Activated CD8-positive, alpha-beta memory T cell treated with anti-CD3 and anti-CD28 coated beads, Interleukin-2, amount 10 ng/mL, durations not matched to agents 7 days and 5 days (primary cell): Measurements from ENCODE around the gene ZNF92. TPM values are rescaled to one million over a fixed set of nuclear protein-coding genes. Genes with fewer than 3 reads are reported as not detected.
"Not testable (repeated sequence)": the region's sequence is repeated elsewhere in the genome, so short reads cannot be mapped to it uniquely, and the experiment has no call there.

Experiments
- ATAC-seq: fragments of 150-1000 bp; cut with Tn5 transposase; one replicate; pipeline ENCODE4 v1.10.0; 2021; ENCODE audit warnings: moderate library complexity
- CTCF ChIA-PET: fragments of 350-600 bp; sonication (Branson Sonifier 250); formaldehyde crosslinking; loops from one replicate; lab custom pipeline; 2021; ENCODE audit warnings: antibody characterized with exemption; lab: Charles Lee
- DNase-seq: peaks from one replicate; pipeline ENCODE4 v3.0.0-alpha.2; 2020
- H3K27ac Mint-ChIP-seq: one replicate; pipeline ENCODE4 v1.8.0; 2021; ENCODE audit warnings: mild to moderate bottlenecking, mixed read lengths
- H3K27me3 Mint-ChIP-seq: one replicate; pipeline ENCODE4 v1.8.0; 2021; ENCODE audit warnings: mixed read lengths
- H3K36me3 Mint-ChIP-seq: one replicate; pipeline ENCODE4 v1.8.0; 2021; ENCODE audit warnings: mild to moderate bottlenecking, mixed read lengths
- H3K4me1 Mint-ChIP-seq: one replicate; pipeline ENCODE4 v1.8.0; 2021; ENCODE audit warnings: mixed read lengths
- H3K4me3 Mint-ChIP-seq: one replicate; pipeline ENCODE4 v1.8.0; 2021; ENCODE audit warnings: mild to moderate bottlenecking, moderate library complexity, mixed read lengths
- H3K9me3 Mint-ChIP-seq: one replicate; pipeline ENCODE4 v1.8.0; 2022; ENCODE audit warnings: low read depth, mixed read lengths
- total RNA-seq, 2 experiments: library from RNA; stranded (reverse); gene quantifications; one replicate each; pipeline ENCODE4 v1.2.3, GENCODE V29; 2021

Gene ZNF92
- total RNA-seq = 10 to 100 TPM; 16.0 to 17.0 TPM

DNA sequence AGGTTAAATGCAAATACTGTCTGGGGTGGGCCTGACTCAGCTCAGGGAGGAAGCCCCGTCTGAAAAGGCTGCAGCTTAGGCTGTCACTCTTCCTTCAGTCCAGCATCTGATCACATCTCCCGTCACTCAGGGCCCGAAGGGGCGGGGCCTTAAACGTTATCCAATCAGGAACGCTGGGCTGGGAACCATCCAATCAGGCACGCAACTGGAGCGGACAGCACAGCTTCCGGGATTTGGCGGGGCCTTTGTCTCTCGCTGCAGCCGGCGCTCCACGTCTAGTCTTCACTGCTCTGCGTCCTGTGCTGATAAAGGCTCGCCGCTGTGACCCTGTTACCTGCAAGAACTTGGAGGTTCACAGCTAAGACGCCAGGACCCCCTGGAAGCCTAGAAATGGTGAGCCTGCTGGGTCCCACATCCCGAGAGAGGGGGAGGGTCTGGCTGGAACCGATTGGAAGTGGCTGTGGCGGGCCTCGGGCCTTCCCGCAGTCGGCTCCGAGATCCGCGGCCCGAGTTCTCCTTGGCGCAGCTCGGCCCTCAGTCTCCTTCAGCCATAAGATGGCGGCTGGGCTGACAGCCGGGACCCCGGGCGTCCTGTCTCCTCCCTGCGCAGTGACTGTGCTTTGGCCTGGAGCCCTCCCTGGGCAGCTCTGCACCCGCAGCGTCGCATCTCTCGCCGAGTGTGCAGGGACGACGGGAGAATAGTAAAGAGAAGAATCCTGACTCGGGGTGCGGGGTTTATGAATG, at the start of gene ZNF92:
Gene ZNF92, plus strand, starts transcription at position 248 of the 744 bp plus-strand sequence. Its CDS starts 143 bp downstream, at position 391.
- Mint-ChIP-seq H3K4me1 (peaks cover 33% of the 10 kb centered on the region), H3K4me3 (peak within 1 kb of the TSS; percentile 94), H3K27me3 (no peaks in the 10 kb centered on the region), H3K9me3 (no peaks in the 10 kb centered on the region), H3K36me3 (peaks cover 32% of the 10 kb centered on the region), H3K27ac (peak within 1 kb of the TSS; percentile 90)
- ATAC-seq (peak; percentile 98), DNase-seq (peak; percentile 98)
- CTCF ChIA-PET = interaction anchor here (0.9 kb wide), 1 partner anchor 48 kb away, joined by 3 read pairs; no protein-coding TSS in a partner anchor

- Mint-ChIP-seq H3K36me3 (peaks cover 2% of the 10 kb centered on the region), H3K4me1 (peaks cover 4% of the 10 kb centered on the region), H3K27ac (no peak overlapping the region), H3K9me3 (no peaks in the 10 kb centered on the region), H3K4me3 (no peak overlapping the region), H3K27me3 (no peaks in the 10 kb centered on the region)
- DNase-seq = no peak
- no peak for ATAC-seq
- CTCF ChIA-PET = no interaction called here
Measured at GRCh38 chr7:65325793-65326432, 47.7 kb upstream of the ZNF92 start.

- no peaks in the 10 kb centered on the region for H3K36me3 Mint-ChIP-seq
- peaks cover 2% of the 10 kb centered on the region for H3K27me3 Mint-ChIP-seq
- no peaks in the 10 kb centered on the region for H3K4me1 Mint-ChIP-seq
- peaks cover 2% of the 10 kb centered on the region for H3K9me3 Mint-ChIP-seq
- ATAC-seq (no peak), DNase-seq (no peak)
- CTCF ChIA-PET = no interaction called here
- no peak overlapping the region for H3K4me3 Mint-ChIP-seq
- no peak overlapping the region for H3K27ac Mint-ChIP-seq
Measured at GRCh38 chr7:65338346-65338745, 35.3 kb upstream of the ZNF92 start.

GRCh38 chr7:65339257-65339656, 34.4 kb upstream of the ZNF92 start:
- CTCF ChIA-PET = no interaction called here
- Mint-ChIP-seq H3K4me1 (no peaks in the 10 kb centered on the region), H3K27ac (no peak overlapping the region), H3K27me3 (peaks cover 3% of the 10 kb centered on the region), H3K36me3 (no peaks in the 10 kb centered on the region), H3K9me3 (peaks cover 2% of the 10 kb centered on the region), H3K4me3 (no peak overlapping the region)
- DNase-seq (no peak), ATAC-seq (no peak)

DNA sequence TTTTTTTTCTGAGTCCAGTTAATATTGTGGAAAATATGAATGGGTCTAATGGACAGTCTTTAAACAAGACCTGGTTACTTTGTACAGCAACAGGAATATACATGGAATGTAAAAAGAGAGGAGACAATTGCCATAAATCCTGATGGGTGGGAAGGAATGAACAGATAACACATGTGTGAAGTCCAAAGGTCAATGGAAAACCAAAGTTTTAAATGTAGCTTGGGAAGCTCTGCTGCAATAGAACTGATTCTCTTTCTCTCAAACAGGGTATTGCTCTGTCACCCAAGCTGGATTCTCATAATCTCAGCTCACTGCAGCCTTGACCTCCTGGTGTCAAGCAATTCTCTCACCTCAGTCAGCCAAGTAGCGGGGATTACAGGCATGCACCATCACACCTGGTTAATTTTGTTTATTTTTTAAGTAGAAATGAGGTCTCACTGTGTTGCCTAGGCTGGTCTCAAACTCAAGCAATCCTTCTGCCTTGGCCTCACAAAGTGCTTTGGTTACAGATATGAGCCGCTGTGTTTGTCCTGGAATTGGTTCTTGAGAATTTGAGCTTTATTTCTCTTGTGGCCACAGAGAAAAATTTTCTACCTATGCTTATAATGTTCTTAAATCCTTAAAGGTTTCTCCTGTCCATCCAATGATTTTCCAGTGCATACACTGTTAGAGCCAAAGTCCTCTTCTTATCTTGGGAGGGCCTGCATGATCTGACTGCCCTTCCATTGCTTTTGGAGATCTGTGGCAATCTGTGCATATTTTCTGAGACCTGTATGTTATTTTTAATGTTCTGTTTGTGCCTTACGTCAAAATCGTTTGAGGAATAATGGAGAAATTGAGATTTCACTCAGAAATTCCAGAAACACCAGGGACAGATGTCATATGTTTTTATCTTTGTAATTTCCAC, 30.7 kb upstream of the ZNF92 start:
- ATAC-seq = no peak
- no peak overlapping the region for H3K4me3 Mint-ChIP-seq
- peaks cover 2% of the 10 kb centered on the region for H3K9me3 Mint-ChIP-seq
- no peaks in the 10 kb centered on the region for H3K4me1 Mint-ChIP-seq
- H3K27me3 Mint-ChIP-seq = peaks cover 6% of the 10 kb centered on the region
- CTCF ChIA-PET = no interaction called here
- no peak for DNase-seq
- H3K27ac Mint-ChIP-seq = no peak overlapping the region
- H3K36me3 Mint-ChIP-seq = no peaks in the 10 kb centered on the region

GRCh38 chr7:65344541-65344940, 29.1 kb upstream of the ZNF92 start:
- H3K4me1 Mint-ChIP-seq, DNase-seq, H3K4me3 Mint-ChIP-seq, H3K27ac Mint-ChIP-seq, CTCF ChIA-PET, H3K27me3 Mint-ChIP-seq, ATAC-seq, H3K9me3 Mint-ChIP-seq, H3K36me3 Mint-ChIP-seq: not testable (repeated sequence)

DNA sequence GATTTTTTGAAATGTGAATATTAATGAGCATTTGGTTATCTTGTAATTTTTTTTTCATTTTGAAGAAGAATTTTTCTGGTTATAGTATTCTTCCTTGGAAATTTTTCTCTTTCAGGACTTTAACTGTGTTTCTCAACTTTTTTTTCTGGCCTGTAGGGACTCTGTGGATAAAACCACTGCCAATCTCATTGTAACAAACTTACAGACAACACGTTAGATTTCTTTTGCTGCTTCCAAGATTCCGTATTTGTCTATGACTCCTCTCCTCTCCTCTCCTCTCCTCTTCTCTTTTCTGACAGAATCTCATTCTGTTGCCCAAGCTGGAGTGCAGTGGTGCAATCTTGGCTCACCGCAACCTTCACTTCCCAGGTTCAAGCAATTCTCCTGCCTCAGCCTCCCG, 19.4 kb upstream of the ZNF92 start:
- no peaks in the 10 kb centered on the region for H3K36me3 Mint-ChIP-seq
- H3K27me3 Mint-ChIP-seq = peaks cover 5% of the 10 kb centered on the region
- no peak for ATAC-seq
- DNase-seq = no peak
- H3K9me3 Mint-ChIP-seq = no peaks in the 10 kb centered on the region
- H3K4me3 Mint-ChIP-seq = no peak overlapping the region
- H3K4me1 Mint-ChIP-seq = no peaks in the 10 kb centered on the region
- CTCF ChIA-PET = no interaction called here
- no peak overlapping the region for H3K27ac Mint-ChIP-seq

- Mint-ChIP-seq H3K36me3 (no peaks in the 10 kb centered on the region), H3K4me1 (peaks cover 6% of the 10 kb centered on the region), H3K27me3 (no peaks in the 10 kb centered on the region), H3K4me3 (no peak overlapping the region), H3K9me3 (no peaks in the 10 kb centered on the region), H3K27ac (no peak overlapping the region)
- CTCF ChIA-PET = no interaction called here
- ATAC-seq = no peak
- no peak for DNase-seq
Measured at GRCh38 chr7:65369843-65370242, 3.8 kb upstream of the ZNF92 start.

- no peak for DNase-seq
- H3K36me3 Mint-ChIP-seq = peaks cover 14% of the 10 kb centered on the region
- CTCF ChIA-PET = no interaction called here
Measured at GRCh38 chr7:65371468-65371867, 2.2 kb upstream of the ZNF92 start.

GRCh38 chr7:65379318-65379717, 5.7 kb downstream of the ZNF92 start:
- Mint-ChIP-seq H3K4me1 (peaks cover 41% of the 10 kb centered on the region), H3K27ac (no peak overlapping the region), H3K36me3 (peaks cover 70% of the 10 kb centered on the region), H3K9me3 (no peaks in the 10 kb centered on the region), H3K27me3 (no peaks in the 10 kb centered on the region), H3K4me3 (no peak overlapping the region)
- CTCF ChIA-PET = no interaction called here
- no peak for DNase-seq
- ATAC-seq = no peak

More at GRCh38 chr7:65371468-65371867, 2.2 kb upstream of the ZNF92 start:
- Mint-ChIP-seq H3K27ac (no peak overlapping the region), H3K4me1 (peaks cover 21% of the 10 kb centered on the region), H3K9me3 (no peaks in the 10 kb centered on the region), H3K4me3 (no peak overlapping the region), H3K27me3 (no peaks in the 10 kb centered on the region)
- ATAC-seq = no peak

DNA sequence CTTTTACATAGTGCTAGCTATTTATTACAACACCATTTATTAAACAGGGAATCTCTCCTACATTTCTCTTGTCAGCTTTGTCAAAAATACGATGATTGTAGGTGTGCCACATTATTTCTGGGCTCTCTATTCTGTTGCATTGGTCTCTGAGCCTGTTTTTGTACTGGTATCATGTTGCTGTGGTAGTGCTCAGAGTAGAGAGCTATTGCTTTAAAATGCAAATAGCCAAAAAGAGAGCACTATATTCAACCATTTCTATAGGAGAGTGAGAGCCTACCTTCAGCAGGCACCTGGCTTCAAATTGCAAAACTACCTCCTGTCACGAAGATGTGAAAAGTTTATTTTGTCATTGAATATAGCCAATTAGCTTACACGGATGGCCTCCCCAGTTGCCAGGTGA, 8.1 kb downstream of the ZNF92 start:
- CTCF ChIA-PET = no interaction called here
- ATAC-seq = no peak
- DNase-seq = no peak
- Mint-ChIP-seq H3K9me3 (no peaks in the 10 kb centered on the region), H3K4me1 (peaks cover 23% of the 10 kb centered on the region), H3K4me3 (no peak overlapping the region), H3K27me3 (no peaks in the 10 kb centered on the region), H3K27ac (no peak overlapping the region), H3K36me3 (peaks cover 70% of the 10 kb centered on the region)

- peaks cover 18% of the 10 kb centered on the region for H3K4me1 Mint-ChIP-seq
- no peaks in the 10 kb centered on the region for H3K27me3 Mint-ChIP-seq
- DNase-seq (no peak), ATAC-seq (no peak)
- peaks cover 67% of the 10 kb centered on the region for H3K36me3 Mint-ChIP-seq
- no peak overlapping the region for H3K27ac Mint-ChIP-seq
- no peak overlapping the region for H3K4me3 Mint-ChIP-seq
- peaks cover 3% of the 10 kb centered on the region for H3K9me3 Mint-ChIP-seq
- CTCF ChIA-PET = no interaction called here
Measured at GRCh38 chr7:65382452-65382851, 8.8 kb downstream of the ZNF92 start.

- no peaks in the 10 kb centered on the region for H3K27me3 Mint-ChIP-seq
- no peak for DNase-seq
- CTCF ChIA-PET = no interaction called here
- no peak for ATAC-seq
- H3K9me3 Mint-ChIP-seq = peaks cover 5% of the 10 kb centered on the region
- H3K4me3 Mint-ChIP-seq = no peak overlapping the region
- H3K4me1 Mint-ChIP-seq = peaks cover 11% of the 10 kb centered on the region
- no peak overlapping the region for H3K27ac Mint-ChIP-seq
- H3K36me3 Mint-ChIP-seq = peaks cover 71% of the 10 kb centered on the region
Measured at GRCh38 chr7:65387891-65388290, 14.2 kb downstream of the ZNF92 start.
